HG03442 (cell line): ENCODE data around the gene MESD.

Experiments
- ATAC-seq: cut with Tn5 transposase; IDR thresholded peaks from one replicate; pipeline ENCODE4 v1.9.1; 2021; ENCODE audit warnings: mild to moderate bottlenecking, moderate library complexity; ENCODE audit not compliant: unreplicated experiment

The MESD gene

DNA sequence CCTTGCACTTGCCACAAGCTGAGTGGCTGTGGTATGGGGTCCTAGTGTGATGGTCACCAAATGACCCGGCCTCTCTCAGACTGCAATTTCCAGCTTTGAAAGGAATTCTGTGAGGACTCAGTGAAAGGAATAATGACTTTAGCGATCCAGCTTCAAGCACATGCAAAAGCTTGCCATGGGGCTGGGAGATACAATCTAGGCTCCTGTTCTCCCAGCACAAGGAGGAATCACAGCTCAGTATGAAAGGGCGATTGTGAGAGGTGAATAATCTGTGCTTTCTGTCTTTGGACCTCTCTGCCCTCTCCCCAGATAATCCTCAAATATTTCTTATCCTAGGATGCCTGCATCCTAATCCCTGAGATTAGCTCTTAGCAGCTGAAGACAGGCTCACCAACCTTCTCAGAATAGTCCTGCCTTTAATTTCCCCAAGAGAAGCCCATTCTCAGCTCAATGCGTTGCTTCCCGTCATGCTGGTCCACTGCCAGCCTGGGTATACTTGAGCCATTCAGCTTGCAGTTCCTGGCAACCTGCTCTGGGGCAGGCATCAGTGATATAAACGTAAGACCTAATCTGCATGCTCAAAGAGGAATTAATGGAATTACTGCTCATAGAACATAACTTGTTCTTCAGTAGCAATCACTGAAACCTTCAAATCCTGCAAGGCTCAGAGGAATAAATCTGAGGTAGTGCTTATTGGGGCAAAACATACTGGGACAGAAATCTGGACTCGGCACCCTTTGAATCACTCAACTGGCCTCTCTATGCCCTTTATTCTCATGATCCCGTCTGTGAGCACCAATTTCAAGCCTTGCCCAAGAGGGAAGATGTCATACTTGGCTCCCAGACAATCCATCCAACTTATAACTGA lies 26.2 kb upstream of the MESD start:
- no peak for ATAC-seq

DNA sequence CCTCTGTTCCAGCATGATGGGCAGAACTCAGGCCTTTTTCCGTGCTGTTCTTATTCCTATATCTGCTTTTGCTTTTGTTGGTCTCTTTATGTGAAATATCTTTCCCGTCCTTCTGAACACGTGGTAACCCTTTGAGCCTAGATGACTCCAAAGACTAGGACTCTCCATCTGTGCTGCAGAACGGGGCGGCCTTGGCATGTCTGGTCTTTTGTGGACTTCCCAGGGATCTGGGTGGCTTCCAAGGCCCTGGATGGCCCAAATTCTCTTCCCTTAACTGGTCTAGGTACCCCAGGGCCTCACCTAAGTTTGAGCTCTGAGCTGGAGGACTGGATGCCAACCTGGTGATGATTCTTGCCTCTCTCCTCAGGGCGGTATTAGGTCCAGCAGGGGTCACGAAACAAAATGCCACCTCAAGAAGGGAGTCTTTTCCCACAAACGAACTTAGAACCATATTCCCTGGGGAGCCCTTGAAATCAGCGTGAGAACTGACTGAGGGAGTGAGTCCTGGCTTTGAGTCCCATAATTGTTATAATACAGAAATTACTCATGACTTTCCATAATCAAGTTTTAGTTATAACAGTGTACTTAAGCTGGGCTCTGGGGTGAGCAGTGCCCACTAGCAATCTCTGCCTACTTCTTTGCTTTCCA lies 25.0 kb upstream of the MESD start:
- no peak for ATAC-seq

DNA sequence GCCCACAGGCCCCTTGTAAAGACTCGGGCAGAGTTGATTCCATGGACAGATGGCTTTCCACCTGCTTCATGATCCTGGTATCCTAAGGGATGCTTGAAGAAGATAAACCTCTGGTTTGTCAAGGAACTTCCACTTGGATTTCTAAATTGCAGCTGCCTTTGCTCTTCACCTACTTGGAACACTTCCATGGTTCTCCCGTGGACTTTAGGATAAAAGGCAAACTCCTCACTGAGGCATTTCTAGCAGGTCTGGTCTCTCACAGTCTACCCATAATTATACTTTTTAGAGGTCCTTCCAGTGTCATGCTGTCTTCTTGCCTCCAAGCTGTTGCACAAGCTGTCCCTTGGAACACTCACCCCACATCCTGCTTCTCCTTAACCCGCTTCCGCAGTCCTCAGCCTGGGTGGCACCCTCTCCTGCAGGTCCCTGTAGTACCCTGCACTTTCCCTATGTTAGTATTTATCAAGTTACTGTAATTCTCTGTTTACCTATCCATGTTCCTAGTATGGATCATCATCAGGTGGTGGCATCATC lies 23.8 kb upstream of the MESD start:
- ATAC-seq, result no peak

DNA sequence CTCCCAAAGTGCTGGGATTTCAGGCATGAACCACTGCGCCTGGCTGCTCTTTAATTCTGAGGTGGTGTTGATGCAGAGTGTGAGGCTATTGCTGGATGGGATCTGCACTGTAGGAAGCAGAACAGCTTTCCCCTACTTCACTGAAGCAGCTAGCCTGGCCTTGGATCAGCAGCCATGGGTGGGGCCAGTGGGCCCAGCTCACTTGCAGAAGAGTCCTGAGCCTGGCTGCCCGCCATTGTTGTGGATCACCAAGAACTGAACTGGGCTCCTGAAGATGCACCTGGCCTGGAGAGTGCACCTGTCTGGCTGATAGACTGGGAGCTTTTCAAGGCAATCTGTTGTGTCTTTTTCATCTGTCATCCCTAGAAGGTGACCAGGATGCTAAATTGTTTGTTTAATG lies 23.0 kb upstream of the MESD start:
- ATAC-seq, result no peak

DNA sequence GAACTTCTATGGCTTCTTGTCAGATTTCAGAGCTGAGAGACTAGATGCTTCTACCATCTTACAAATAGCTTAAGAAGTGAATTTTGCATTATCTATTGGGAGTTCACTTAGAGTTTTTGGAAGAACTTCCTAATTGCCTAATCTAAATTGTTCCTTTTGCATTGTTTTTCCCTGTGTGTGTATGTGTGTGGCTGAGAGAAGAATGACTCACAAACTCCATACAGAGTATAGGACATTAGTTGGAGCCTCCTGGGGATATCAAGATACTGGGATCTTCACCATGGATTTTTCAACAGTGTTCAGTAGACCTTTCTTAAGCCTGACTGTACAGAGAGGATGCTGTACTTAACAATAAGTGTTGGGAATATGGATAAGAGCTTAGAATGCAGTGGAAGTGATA lies 22.0 kb upstream of the MESD start:
- ATAC-seq, result no peak

DNA sequence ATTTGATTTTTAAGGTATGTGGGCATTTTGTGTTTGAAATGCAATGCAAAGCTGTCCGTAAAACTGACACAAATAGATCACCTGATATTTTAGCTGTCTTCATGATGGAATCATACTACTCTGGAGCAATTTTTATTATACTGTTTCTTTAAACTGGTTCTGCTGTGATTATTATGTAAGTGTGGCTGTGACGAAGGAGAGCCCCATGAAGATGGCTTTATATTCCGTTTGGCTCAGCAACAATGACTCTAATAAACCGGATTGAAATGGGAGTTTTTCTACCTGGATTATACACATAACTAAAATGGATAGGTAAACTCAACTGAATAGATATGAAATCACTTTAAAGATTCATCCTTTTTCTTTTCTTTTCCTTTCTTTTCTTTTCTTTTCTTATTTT lies 20.5 kb upstream of the MESD start:
- ATAC-seq, result no peak

DNA sequence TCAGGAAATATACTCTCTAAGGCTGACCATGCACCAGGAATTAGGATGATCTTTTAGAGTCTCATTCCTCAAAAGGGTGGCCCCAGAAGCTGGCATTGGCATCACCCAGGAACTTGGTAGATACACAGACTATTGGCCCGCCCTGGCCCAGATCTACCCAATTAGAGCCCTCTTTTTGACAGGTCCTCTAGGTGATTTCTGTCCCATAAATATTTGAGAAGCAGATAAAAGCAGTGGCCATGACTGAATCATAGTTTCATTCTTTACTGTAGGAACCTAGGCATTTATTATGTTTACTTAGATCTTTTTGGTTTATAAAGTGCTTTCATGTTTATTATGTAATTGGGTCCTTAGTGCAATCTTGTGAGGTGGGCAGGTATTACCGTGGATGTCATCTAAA lies 18.7 kb upstream of the MESD start:
- no peak for ATAC-seq

DNA sequence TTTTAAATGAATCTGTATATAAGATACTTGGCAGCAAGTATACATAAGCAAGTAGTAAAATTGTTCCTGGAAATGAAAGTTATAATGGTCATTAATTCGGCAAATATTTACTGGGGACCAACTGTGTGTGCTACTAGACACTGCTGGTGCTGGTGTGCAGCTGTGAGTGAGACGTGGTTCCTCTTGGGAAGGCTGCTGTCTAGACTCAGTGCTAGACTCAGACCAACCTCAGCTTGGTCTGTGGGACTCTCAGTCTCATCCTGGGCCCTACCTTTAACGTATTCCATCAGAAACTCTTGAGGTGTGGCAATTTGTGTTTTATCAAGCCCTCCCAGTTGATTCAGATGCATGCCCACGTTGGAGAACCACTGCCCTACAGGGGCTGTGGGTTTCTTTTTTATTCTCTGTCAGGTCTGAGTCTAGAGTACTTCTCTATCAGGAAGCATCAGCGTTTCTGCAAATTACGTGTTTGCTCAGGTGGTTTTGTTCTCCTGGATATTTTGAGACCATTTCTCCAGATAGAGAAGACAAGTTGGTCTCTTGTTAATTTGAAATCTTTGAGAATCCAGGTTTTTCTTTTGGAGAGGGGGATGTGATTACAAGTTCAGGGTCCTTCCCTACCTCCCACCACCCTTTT lies 17.9 kb upstream of the MESD start:
- no peak for ATAC-seq

DNA sequence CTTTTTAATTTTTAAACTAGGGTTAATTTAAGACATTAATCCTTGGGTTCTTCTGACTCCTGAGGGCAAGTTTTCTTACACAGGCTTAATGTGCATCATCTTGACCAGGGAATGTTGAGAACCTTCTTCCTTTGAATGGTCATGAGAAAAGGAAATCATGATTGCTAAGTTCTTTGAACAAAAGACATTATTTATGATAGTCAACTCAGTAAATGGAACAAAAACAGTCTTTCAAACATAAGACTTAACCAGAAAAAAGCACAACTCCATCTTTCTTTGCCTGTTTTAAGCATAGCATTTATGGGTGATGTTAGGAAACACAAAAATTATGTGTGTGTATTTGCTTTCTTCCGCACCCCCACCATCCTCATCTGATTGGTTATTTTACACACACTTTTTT lies 16.5 kb upstream of the MESD start:
- ATAC-seq, result no peak

DNA sequence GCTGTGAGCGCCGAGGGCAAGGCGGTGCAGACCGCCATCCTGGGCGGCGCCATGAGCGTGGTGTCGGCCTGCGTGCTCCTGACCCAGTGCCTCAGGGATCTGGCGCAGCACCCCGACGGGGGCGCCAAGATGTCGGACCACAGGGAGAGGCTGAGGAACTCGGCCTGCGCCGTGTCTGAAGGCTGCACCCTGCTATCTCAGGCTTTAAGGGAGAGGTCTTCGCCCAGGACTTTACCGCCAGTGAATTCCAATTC lies 13.4 kb upstream of the MESD start:
- no peak for ATAC-seq

DNA sequence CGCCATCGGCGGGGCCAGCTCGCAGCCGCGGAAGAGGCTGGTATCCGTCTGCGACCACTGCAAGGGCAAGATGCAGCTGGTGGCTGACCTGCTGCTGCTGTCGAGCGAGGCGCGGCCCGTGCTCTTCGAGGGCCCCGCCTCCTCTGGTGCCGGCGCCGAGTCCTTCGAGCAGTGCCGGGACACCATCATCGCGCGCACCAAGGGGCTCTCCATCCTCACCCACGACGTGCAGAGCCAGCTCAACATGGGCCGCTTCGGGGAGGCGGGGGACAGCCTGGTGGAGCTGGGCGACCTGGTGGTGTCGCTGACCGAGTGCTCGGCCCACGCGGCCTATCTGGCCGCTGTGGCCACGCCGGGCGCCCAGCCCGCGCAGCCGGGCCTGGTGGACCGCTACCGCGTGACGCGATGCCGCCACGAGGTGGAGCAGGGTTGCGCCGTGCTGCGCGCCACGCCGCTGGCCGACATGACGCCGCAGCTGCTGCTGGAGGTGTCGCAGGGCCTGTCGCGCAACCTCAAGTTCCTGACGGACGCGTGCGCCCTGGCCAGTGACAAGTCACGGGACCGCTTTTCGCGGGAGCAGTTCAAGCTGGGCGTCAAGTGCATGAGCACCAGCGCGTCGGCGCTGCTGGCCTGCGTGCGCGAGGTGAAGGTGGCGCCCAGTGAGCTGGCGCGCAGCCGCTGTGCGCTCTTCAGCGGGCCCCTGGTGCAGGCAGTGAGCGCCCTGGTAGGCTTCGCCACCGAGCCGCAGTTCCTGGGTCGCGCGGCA lies 12.9 kb upstream of the MESD start:
- ATAC-seq, result no peak

DNA sequence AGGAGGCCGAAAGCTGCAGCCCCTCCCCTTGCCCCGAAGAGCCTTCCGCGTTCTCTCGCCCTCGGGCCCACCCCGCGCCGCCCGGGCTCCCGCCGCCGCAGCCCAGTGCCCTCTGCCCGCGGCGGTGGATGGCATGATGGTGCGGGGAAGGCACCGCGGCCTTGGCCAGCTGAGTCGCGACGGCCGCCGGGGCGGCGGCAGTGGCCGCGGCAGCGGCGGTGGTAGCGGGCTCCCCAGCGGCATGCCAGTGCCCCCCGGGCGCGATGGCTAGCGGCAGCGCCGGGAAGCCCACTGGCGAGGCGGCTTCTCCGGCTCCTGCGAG lies 12.4 kb upstream of the MESD start:
- no peak for ATAC-seq

DNA sequence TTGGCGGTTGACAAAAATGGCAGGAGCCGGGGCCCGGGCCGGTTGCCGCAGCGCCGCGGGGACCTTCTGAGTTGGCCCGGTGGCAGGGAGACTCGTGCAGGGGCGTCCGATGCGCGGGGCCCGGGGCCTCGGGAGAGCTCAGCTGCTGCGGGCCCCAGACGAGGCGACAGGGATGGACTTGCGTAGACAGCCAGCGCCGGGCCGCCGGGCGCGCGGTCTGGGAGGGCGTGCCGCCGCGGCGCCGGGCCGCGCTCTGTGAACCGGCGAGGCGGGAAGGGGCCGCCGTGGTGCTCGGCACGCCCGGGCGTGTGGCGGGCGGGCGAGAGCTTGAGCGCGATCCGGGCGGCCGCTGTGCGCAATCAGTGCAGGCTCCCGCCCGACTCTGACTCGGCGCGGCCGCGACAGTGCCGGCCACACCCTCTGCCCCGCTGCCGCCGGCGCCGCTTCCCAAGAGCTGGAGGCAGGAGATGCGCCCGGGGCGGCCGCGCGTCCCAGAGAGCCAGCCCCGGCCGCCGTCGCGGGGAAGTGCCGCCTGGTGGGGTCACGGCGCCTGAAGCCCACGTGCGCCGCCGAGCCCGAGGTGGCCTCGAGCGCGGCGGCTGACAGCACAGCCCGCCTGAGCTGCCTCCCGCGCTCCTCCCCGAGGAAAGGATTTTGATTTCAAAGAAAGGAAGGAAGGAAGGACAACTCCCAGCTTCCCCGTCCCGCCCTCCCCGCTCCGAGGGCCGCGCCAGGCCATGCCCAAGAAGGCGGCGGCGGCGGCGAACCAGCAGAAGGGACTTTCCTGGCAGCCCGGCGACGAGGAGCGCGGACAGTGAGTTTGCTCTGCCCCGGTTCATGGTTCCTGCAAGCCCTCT lies 11.8 kb upstream of the MESD start:
- ATAC-seq, result peak; percentile 30

DNA sequence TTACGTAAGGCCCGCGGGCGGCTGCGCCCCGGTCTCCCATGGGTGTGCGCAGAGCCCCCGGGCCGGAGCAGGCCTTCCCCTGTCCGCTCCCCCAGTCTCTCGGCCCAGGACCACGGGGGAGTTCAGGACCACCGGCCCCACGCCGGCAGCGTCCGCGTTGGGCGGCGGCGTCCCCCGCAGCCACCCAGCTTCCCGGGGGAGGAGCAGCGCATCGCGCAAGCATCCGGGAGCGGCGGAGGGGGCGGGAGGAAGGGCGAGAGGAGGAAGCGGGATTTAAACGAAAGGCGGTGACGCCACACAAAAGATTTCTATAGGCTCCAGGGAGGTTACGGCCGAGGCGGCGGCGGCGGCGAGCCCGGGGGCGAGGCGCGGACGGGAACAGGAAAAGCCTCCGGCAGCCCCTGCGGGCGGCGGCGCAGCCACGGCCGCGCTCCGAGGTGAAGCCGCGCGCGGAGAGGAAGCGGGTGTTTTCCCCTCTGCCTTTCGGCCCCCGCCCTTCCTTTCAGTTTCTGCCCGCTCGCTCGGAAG lies 11.1 kb upstream of the MESD start, which contains the start of gene TLNRD1:
TSS of gene TLNRD1 (plus strand) at position 300 of the 528 bp plus-strand sequence. CDS start 1,349 bp downstream, outside the sequence.
- ATAC-seq, result peak; percentile 51

DNA sequence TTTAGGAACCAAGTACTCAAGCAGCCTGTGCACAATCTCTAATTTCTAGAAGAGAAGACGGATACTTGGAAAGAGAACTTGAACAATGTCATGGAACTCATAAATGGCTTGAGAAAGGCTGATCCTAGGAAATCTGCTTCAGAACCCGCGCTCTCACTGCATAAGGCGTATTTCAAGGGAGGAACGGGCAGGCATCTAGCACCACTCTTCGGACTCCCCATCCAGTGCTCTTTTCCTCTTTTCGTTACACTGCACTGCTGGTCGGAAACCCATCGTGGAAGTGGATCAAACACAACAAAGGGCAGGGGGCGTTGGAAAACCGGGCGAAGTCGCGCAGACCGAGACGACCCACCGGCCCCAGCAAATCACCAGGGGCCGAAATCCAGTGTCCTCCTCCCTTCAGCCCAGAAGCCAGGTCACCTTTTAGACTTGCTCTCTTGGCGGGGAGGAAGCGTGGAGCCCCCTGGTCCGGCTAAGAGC lies 10.6 kb upstream of the MESD start:
- no peak for ATAC-seq

DNA sequence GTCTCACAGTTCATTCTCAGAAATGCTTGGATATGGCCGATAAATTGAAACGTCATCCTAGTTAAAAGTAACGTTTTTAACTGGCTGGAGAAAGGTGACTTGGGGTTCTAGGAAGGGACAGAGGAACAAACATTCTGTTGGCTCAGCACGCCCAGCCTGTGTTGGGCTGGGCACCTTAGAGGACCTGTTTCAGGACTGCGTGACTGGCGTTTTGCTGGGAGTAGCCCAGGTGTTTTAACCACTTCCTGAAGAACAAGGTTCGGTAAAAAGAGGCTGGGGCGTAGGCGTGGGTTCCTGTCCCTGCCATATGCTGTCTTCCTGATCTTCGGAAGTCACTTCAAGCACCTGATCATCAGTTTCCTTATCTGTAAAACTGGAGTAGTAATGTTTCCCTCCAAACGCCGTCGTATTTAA lies 10.0 kb upstream of the MESD start:
- ATAC-seq, result no peak

DNA sequence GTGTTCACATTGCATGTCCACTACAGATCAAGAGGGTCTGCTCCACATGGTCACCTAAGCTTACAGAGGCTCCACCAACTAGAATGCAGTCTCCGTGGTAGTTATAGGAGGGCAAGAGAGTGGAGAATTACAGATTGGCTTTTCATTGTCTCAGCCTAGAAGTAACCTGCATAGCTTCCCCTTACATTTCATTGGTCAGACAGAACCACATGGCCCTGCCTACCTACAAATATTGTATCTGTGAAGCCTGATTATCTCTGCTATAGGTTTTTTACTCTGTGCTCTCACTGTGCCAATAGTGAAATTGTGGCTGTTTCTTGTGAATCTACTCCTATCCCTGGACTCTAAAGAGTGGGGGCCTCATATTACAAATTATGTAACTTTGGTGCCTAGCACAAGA lies 8.6 kb upstream of the MESD start:
- no peak for ATAC-seq

DNA sequence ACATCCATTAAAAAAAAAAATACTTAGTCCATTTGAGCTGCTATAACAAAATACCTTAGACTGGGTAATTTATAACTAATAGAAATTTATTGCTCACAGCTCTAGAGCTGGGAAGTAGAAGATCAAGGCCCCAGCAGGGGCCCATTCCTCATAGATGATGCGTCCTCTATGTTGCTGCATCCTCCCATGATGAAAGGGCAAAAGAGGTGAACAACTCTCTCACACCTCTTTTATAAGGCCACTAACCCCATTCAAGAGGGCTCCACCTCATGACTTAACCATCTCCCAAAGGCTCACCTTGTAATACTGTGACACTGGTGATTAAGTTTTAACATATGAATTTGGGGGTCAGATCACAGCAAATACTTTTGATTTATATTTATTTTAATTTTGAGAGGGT lies 8.1 kb upstream of the MESD start:
- no peak for ATAC-seq

DNA sequence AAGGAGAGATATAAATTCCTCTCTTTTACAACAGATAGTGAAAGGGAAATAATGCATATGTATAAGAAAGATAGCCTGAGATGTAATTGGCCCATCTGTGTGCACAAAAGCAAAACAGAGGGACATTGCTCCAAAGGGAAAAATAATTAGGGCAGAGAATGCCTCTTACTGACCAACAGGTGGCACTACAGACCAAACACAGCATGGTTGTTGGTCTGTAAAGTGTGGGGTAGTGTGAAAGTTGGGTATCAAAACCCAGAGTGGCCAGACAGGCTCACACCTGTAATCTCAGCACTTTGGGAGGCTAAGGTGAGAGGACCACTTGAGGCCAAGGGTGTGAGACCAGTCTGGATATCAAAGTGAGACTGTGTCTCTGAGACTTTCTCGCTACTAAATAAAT lies 6.6 kb upstream of the MESD start:
- no peak for ATAC-seq

DNA sequence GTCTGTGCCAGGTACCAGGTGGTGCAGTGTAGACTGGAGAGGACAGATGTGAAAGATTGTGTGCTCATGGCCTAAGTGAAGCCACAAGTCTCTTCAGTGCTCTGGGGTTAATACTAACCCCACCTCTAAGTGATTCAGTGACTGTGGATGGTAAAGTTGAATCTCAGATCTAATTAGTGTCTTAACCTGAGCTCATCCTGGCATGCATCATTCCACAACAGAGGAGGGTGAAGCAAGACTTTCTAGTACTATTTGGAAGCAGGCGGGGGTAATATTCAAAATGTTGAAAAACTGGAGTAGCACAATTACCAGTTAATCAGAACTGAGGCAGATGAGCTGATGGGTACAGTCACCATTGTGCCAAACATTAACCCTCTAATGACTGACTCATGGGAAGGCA lies 2.8 kb upstream of the MESD start:
- no peak for ATAC-seq
